ENCODE measurements around the gene ACSM4. TPM values are rescaled to one million over a fixed set of nuclear protein-coding genes. Genes with fewer than 3 reads are reported as not detected.

Gene ACSM4
- total and polyA plus RNA-seq, 2 experiments from 2014 or later: not detected

- 89% methylated on average over 4 of the region's 4 CpGs for WGBS (ENCODE audit: low lambda C conversion rate, missing lambda C conversion rate)
- no peak for DNase-seq (ENCODE audit: low spot score)
- Histone ChIP-seq H3K9me2 (replicated peaks; ENCODE audit: insufficient read depth) (no peaks in the 10 kb centered on the region), H2AFZ (no peak overlapping the region), H3K9me3 (ENCODE audit: low read depth) (no peaks in the 10 kb centered on the region), H3K79me2 (no peaks in the 10 kb centered on the region), H3K27me3 (no peaks in the 10 kb centered on the region), H3K27ac (no peak overlapping the region), H3K4me3 (no peak overlapping the region), H3K4me1 (ENCODE audit: insufficient read depth) (no peaks in the 10 kb centered on the region), H3K4me2 (no peak overlapping the region), H4K20me1 (ENCODE audit: insufficient read depth, poor library complexity, severe bottlenecking) (no peaks in the 10 kb centered on the region), H3K36me3 (replicated peaks; ENCODE audit: insufficient read depth, low read depth) (no peaks in the 10 kb centered on the region)
- no peak for TF ChIP-seq EZH2 (IDR thresholded peaks at IDR 0.05; ENCODE audit: borderline replicate concordance)
- no peak for TF ChIP-seq CTCF (IDR thresholded peaks at IDR 0.05; ENCODE audit: poor library complexity)
- no peak for TF ChIP-seq EZH2phosphoT487 (IDR thresholded peaks at IDR 0.05; ENCODE audit: low read depth, severe bottlenecking, unreplicated experiment)
Measured at GRCh38 chr12:7354529-7354928, 50.7 kb downstream of the ACSM4 start.

- Histone ChIP-seq H3K4me1 (ENCODE audit: insufficient read depth) (no peaks in the 10 kb centered on the region), H3K36me3 (replicated peaks; ENCODE audit: insufficient read depth, low read depth) (no peaks in the 10 kb centered on the region), H3K4me2 (no peak overlapping the region), H3K4me3 (no peak overlapping the region), H2AFZ (no peak overlapping the region), H3K9me3 (ENCODE audit: low read depth) (no peaks in the 10 kb centered on the region), H3K79me2 (no peaks in the 10 kb centered on the region), H3K27ac (no peak overlapping the region), H4K20me1 (ENCODE audit: insufficient read depth, poor library complexity, severe bottlenecking) (no peaks in the 10 kb centered on the region), H3K27me3 (no peaks in the 10 kb centered on the region), H3K9me2 (replicated peaks; ENCODE audit: insufficient read depth) (no peaks in the 10 kb centered on the region)
- 84% methylated on average over 1 of the region's 1 CpG for WGBS (ENCODE audit: low lambda C conversion rate, missing lambda C conversion rate)
- no peak for TF ChIP-seq CTCF (IDR thresholded peaks at IDR 0.05; ENCODE audit: poor library complexity)
- DNase-seq (ENCODE audit: low spot score): no peak
Measured at GRCh38 chr12:7361265-7361664, 57.4 kb downstream of the ACSM4 start.

DNA sequence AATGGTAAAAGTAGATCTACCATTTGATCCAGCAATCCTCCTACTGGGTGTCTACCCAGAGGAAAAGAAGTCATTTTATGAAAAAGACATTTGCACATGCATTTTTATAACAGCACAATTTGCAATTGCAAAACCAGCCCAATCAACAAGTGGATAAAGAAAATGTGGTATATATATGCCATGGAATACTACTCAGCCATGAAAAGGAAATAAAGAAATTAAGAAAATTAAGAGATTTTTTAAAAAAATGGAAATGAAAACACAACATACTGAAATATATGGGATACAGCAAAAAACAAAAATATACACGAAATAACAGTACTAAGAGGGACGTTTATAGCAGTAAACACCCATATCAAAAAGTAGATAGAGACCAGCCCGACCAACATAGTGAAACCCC, 58.9 kb downstream of the ACSM4 start:
- Histone ChIP-seq H3K9me2 (replicated peaks; ENCODE audit: insufficient read depth) (no peaks in the 10 kb centered on the region), H3K27ac (no peak overlapping the region), H3K4me2 (no peak overlapping the region), H3K36me3 (replicated peaks; ENCODE audit: insufficient read depth, low read depth) (no peaks in the 10 kb centered on the region), H2AFZ (no peak overlapping the region), H4K20me1 (ENCODE audit: insufficient read depth, poor library complexity, severe bottlenecking) (no peaks in the 10 kb centered on the region), H3K9me3 (ENCODE audit: low read depth) (no peaks in the 10 kb centered on the region), H3K4me1 (ENCODE audit: insufficient read depth) (no peaks in the 10 kb centered on the region), H3K4me3 (no peak overlapping the region), H3K27me3 (no peaks in the 10 kb centered on the region), H3K79me2 (no peaks in the 10 kb centered on the region)
- no peak for TF ChIP-seq EZH2 (IDR thresholded peaks at IDR 0.05; ENCODE audit: borderline replicate concordance)
- no peak for TF ChIP-seq EZH2phosphoT487 (IDR thresholded peaks at IDR 0.05; ENCODE audit: low read depth, severe bottlenecking, unreplicated experiment)
- no peak for TF ChIP-seq CTCF (IDR thresholded peaks at IDR 0.05; ENCODE audit: poor library complexity)
- 86% methylated on average over 3 of the region's 3 CpGs for WGBS (ENCODE audit: low lambda C conversion rate, missing lambda C conversion rate)
- no peak for DNase-seq (ENCODE audit: low spot score)

DNA sequence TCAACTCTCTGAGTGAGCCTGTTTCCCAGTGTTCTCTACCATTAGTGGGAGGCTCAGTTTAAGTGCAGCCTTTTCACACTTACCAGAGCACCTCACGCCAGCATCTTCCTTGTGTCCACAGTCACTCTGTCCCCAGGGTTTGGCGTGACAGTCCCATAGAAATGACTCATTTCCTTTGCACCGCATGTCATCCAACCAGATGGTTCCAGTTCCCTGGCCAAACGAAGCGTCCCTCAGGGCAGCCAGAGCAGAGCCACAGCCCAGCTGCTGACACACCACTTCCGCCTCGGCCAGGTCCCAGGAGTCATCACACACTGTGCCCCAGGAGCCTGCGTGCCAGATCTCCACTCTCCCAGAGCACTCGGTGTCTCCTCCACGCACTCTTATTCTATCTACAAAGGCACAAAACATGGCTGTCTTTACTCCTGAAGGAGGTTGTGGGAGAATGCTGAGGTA, 65.4 kb downstream of the ACSM4 start:
- Histone ChIP-seq H4K20me1 (ENCODE audit: insufficient read depth, poor library complexity, severe bottlenecking) (no peaks in the 10 kb centered on the region), H3K4me3 (no peak overlapping the region), H2AFZ (no peak overlapping the region), H3K79me2 (no peaks in the 10 kb centered on the region), H3K4me1 (ENCODE audit: insufficient read depth) (no peaks in the 10 kb centered on the region), H3K4me2 (no peak overlapping the region), H3K27me3 (no peaks in the 10 kb centered on the region), H3K9me3 (ENCODE audit: low read depth) (no peaks in the 10 kb centered on the region), H3K9me2 (replicated peaks; ENCODE audit: insufficient read depth) (no peaks in the 10 kb centered on the region), H3K36me3 (replicated peaks; ENCODE audit: insufficient read depth, low read depth) (no peaks in the 10 kb centered on the region), H3K27ac (no peak overlapping the region)
- TF ChIP-seq EZH2 (IDR thresholded peaks at IDR 0.05; ENCODE audit: borderline replicate concordance) (no peak), EZH2phosphoT487 (IDR thresholded peaks at IDR 0.05; ENCODE audit: low read depth, severe bottlenecking, unreplicated experiment) (no peak), CTCF (IDR thresholded peaks at IDR 0.05; ENCODE audit: poor library complexity) (no peak)
- 88% methylated on average over 10 of the region's 10 CpGs for WGBS (ENCODE audit: low lambda C conversion rate, missing lambda C conversion rate)
- DNase-seq (ENCODE audit: low spot score): no peak

All from hepatocyte (in vitro differentiated cells).